Mesothelial cell of epicardium (in vitro differentiated cells): ENCODE results near the gene CSNK1D. TPM values are rescaled to one million over a fixed set of nuclear protein-coding genes. Genes with fewer than 3 reads are reported as not detected.

Experiments
- DNase-seq, 2 experiments: peaks; one replicate each; pipeline ENCODE4 v3.0.0; 2021; ENCODE audit warnings: low spot score in 2 of 2; ENCODE audit not compliant: unreplicated experiment in 2 of 2
- H3K27ac Mint-ChIP-seq: 2 replicates; pipeline ENCODE4 v1.8.0; 2021; ENCODE audit warnings: mixed read lengths
- H3K27me3 Mint-ChIP-seq: 2 replicates; pipeline ENCODE4 v1.8.0; 2021; ENCODE audit warnings: low read depth, mixed read lengths
- H3K36me3 Mint-ChIP-seq: 2 replicates; pipeline ENCODE4 v1.8.0; 2021; ENCODE audit warnings: mixed read lengths
- H3K4me1 Mint-ChIP-seq: 2 replicates; pipeline ENCODE4 v1.8.0; 2021; ENCODE audit warnings: mixed read lengths
- H3K4me3 Mint-ChIP-seq: 2 replicates; pipeline ENCODE4 v1.8.0; 2021; ENCODE audit warnings: mild to moderate bottlenecking, moderate library complexity, mixed read lengths
- H3K9me3 Mint-ChIP-seq: 2 replicates; pipeline ENCODE4 v1.8.0; 2021; ENCODE audit warnings: mixed read lengths
- CTCF ChIP-seq: fragments of 200-600 bp; sonication (generic); IDR thresholded peaks from one replicate; pipeline ENCODE4 v1.5.0; 2021; ENCODE audit warnings: antibody characterized with exemption; ENCODE audit not compliant: unreplicated experiment
- total RNA-seq: library from RNA; stranded (reverse); gene quantifications from 3 replicates; pipeline ENCODE4 v1.2.1, GENCODE V29; 2021

Gene CSNK1D
- total RNA-seq, 1 donor from 2014 or later, result 204 TPM

- H3K9me3 Mint-ChIP-seq, result no peaks in the 10 kb centered on the region
- H3K27me3 Mint-ChIP-seq, result peaks cover 23% of the 10 kb centered on the region
- H3K36me3 Mint-ChIP-seq, result no peaks in the 10 kb centered on the region
- no peak overlapping the region for H3K4me3 Mint-ChIP-seq
- peaks cover 6% of the 10 kb centered on the region for H3K4me1 Mint-ChIP-seq
- TF ChIP-seq CTCF, result no peak
- no peak overlapping the region for H3K27ac Mint-ChIP-seq
- DNase-seq, result no peak
Measured at GRCh38 chr17:82313195-82314011, 39.9 kb upstream of the CSNK1D start.

DNA sequence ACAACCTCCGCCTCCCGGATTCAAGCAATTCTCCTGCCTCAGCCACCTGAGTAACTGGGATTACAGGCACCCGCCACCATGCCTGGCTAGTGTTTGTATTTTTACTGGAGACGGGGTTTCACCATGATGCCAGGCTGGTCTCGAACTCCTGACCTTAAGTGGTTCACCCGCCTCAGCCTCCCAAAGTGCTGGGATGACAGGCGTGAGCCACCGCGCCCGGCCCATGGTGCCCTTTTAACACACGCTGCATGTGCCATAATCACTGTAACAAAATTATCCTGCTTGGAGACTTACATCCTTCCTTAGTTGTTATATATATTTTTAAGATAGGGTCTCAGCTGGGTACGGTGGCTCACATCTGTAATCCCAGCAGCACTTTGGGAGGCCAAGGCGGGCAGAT is 38.5 kb upstream of the CSNK1D start:
- DNase-seq, result no peak
- Mint-ChIP-seq H3K4me3 (no peak overlapping the region), H3K4me1 (peaks cover 6% of the 10 kb centered on the region), H3K27ac (no peak overlapping the region), H3K27me3 (peaks cover 27% of the 10 kb centered on the region), H3K9me3 (no peaks in the 10 kb centered on the region), H3K36me3 (no peaks in the 10 kb centered on the region)
- TF ChIP-seq CTCF, result no peak

DNA sequence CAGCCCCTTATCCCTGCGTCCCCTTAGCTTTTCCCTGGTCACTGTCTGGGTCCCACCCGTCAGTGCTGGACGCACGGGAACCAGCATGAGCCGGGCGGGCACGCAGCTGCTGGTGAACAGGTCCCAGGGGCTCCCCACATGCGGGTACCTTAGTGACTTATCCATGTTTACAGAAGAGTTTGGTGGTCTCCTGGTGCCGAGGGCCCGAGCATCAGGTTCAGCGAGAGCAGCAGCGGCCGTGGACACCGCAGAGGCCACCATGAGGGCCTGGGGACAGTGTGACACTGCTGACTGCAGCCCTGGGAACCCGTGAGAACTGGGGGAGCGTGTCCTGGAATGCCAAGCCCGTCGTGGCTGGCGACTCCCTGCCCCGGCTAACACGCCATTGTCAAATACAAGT is 37.4 kb upstream of the CSNK1D start:
- Mint-ChIP-seq H3K27ac (no peak overlapping the region), H3K27me3 (peaks cover 26% of the 10 kb centered on the region), H3K4me1 (peaks cover 4% of the 10 kb centered on the region), H3K4me3 (no peak overlapping the region), H3K36me3 (no peaks in the 10 kb centered on the region), H3K9me3 (no peaks in the 10 kb centered on the region)
- no peak for DNase-seq
- no peak for TF ChIP-seq CTCF

DNA sequence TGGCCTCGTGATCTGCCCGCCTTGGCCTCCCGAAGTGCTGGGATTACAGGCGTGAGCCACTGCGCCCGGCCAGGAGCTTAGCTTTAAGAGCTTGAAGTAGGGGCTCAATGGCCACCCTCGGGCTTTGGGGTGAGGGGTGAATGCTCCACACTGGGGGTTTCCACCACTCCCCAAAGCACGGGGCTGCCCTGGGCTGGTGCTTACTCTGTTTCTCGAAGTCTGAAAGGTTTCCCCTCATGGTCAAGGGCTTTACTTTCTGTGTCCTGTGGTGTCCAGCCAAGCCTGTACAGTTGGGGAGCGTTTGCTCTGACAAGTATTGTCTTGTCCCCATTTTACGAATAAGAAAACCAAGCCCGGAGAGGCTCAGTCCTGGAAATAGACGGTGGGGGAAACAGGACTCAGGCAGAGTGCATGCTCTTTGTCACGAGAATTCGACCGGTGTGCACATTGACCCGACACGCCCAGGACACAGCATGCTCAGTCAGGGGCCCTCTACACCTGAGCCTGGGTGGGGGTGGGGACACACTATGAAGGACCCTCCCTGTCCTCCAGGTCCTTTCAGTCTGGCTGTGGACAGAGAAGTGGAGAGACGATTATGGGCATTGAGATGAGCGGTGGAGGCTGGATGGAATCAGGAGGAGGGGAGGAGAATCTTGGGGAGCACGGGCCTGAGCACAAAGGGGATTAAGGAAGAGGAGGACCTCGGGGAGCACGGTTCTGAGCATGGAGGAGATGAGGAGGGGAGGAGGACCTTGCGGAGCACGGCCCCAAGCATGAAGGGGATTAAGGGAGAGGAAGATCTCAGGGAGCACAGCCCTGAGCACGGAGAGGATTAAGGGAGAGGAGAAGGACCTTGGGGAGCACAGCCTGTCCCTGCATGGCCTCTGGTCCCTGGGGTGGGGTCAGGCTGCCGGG is 36.4 kb upstream of the CSNK1D start:
- TF ChIP-seq CTCF, result no peak
- DNase-seq, result no peak
- Mint-ChIP-seq H3K27ac (no peak overlapping the region), H3K4me3 (no peak overlapping the region), H3K4me1 (peaks cover 3% of the 10 kb centered on the region), H3K27me3 (peaks cover 21% of the 10 kb centered on the region), H3K9me3 (no peaks in the 10 kb centered on the region), H3K36me3 (no peaks in the 10 kb centered on the region)

- no peaks in the 10 kb centered on the region for H3K9me3 Mint-ChIP-seq
- no peaks in the 10 kb centered on the region for H3K36me3 Mint-ChIP-seq
- TF ChIP-seq CTCF, result no peak
- H3K27ac Mint-ChIP-seq, result no peak overlapping the region
- peaks cover 18% of the 10 kb centered on the region for H3K27me3 Mint-ChIP-seq
- peaks cover 23% of the 10 kb centered on the region for H3K4me1 Mint-ChIP-seq
- H3K4me3 Mint-ChIP-seq, result no peak overlapping the region
- no peak for DNase-seq
Measured at GRCh38 chr17:82305727-82306300, 32.3 kb upstream of the CSNK1D start.
